AG10803 (cell line): ENCODE results near the gene ANKRD60.

Experiments used
- DNase-seq: peaks from one replicate; pipeline ENCODE4 v3.0.0; 2010; ENCODE audit warnings: low read depth
- H3K4me3 ChIP-seq: 2 replicates; pipeline ENCODE4 v1.5.1; 2011; ENCODE audit warnings: mild to moderate bottlenecking, low read length, control low read depth
- TF ChIP-seq, protein P1 (sequence below): conservative IDR thresholded peaks from 2 replicates; pipeline ENCODE4 v1.5.1; 2011; ENCODE audit warnings: mild to moderate bottlenecking, low read length, control low read depth, inconsistent platforms

ANKRD60 gene

DNA sequence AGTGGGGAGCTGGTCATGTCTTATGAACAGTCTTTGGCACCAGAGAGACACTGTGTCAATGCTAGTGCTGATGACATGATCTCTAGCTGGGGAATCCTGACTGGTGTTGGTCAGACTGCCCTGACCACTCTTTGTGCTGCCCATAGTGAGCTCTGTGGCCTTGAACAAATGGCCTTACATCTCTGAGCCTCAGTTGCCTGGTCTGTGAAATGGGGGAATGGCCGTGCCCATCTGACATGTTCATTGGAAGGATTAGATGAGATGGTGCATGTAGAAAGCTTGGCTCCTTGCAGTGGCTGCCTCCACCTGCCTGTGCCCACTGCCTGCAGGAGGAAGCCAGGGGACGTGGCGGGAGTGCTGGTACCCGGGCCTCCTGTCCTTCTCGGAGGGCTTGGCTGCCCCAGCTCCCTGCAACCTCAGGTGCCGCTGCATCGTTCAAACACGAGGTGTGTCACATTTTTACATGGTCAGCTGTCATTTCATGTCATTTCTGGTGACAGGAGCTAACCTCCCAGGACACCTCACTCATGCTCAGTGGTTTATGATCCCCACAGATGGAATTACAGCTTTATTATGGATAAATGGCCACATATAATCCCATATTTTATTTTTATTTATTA lies 45.8 kb downstream of the ANKRD60 start:
- no peak overlapping the region for H3K4me3 ChIP-seq
- DNase-seq, result no peak
- TF ChIP-seq, protein P1, sequence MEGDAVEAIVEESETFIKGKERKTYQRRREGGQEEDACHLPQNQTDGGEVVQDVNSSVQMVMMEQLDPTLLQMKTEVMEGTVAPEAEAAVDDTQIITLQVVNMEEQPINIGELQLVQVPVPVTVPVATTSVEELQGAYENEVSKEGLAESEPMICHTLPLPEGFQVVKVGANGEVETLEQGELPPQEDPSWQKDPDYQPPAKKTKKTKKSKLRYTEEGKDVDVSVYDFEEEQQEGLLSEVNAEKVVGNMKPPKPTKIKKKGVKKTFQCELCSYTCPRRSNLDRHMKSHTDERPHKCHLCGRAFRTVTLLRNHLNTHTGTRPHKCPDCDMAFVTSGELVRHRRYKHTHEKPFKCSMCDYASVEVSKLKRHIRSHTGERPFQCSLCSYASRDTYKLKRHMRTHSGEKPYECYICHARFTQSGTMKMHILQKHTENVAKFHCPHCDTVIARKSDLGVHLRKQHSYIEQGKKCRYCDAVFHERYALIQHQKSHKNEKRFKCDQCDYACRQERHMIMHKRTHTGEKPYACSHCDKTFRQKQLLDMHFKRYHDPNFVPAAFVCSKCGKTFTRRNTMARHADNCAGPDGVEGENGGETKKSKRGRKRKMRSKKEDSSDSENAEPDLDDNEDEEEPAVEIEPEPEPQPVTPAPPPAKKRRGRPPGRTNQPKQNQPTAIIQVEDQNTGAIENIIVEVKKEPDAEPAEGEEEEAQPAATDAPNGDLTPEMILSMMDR, result no peak

DNA sequence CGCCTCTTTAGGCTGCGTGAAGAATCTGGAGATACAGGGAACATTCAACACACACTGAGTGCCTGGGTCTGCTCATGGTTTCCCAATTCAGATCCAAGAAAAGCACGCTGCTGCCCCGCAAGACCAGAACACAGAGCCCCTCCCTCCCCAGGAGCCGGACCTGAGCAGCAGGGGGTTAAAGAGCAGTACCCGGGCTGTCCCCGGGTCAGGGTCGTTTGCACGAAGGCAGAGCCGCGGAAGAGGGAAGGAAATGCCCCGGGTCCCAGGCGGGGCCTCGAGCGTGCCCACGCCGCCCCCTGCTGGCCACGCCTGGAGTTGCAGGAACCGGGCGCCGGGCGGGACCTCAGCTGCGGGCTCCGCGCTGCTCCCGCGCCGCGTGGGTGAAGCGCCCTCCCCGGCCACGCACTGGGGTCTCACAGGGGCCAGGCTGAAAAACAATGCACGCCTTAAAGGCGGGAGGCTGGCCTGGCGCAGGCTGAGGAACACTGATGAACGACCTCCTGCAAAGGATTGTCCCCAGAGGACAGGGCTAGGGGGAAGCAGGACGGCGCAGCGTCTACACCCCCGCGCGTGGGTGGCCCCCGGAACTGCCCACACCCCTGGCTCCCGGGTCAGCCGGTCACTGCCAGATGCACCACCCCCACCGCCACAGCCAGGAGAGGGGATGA lies 48.9 kb downstream of the ANKRD60 start:
- TF ChIP-seq, protein P1, result peak; percentile 63
- peak overlapping the region; percentile 45 for H3K4me3 ChIP-seq
- peak; percentile 15 for DNase-seq

DNA sequence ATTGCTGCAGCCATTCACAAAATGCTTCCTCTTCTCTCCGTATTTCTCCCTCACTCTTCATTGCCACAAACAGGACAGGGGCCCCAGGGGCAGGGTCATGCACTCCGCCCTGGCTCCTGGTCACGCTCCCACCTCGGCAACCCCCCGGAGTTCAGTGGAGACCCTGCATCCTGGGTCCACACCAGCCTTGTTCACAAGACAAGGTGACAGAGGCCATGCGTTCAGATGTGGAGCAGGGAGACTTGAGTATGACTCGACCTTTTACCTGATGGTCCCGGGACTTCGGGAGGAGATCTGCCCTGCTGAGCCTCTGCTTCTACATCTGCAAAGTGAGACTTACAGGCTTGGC lies 49.4 kb downstream of the ANKRD60 start:
- no peak overlapping the region for H3K4me3 ChIP-seq
- TF ChIP-seq, protein P1, result no peak
- DNase-seq, result no peak

DNA sequence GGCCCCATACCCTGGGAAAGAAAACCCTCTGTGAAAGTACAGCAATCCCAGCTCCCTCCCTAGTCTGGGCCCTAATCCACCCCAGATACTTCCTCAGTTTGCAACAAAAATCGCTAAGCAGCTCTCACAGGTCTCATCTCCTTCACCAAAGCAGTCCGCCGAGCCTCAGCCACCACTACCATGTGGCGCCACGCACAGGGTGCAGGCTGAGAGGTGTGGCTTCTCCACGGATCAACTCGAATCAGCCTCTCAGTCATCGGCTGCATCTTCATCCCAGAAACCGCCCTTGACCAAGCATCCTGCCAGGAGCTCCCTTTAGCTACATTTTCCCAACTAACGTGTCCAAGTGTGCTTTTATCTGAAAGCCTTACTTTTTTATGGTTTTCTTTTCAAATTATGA lies 50.7 kb downstream of the ANKRD60 start:
- H3K4me3 ChIP-seq, result no peak overlapping the region
- TF ChIP-seq, protein P1, result no peak
- no peak for DNase-seq

DNA sequence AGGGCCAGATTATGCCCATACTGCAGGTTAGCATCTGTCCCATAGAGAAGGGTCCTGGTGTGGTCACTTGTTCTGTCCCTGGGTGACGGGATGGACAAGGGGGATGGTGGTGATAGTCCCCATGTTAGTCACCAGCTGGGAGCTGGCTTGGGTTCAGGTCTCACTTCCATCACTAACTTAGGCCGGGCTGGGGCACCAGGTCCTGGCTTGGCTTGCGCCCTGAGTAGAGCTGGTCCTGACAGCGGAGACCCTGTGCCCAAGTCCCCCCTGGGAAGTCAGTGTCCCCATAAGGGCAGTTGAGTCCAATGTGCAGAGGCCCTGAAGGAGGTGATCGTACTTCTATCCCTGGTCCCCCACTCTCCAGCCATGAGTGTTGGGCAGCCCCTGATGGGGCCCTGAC lies 52.6 kb downstream of the ANKRD60 start:
- TF ChIP-seq, protein P1, result no peak
- no peak for DNase-seq
- no peak overlapping the region for H3K4me3 ChIP-seq

DNA sequence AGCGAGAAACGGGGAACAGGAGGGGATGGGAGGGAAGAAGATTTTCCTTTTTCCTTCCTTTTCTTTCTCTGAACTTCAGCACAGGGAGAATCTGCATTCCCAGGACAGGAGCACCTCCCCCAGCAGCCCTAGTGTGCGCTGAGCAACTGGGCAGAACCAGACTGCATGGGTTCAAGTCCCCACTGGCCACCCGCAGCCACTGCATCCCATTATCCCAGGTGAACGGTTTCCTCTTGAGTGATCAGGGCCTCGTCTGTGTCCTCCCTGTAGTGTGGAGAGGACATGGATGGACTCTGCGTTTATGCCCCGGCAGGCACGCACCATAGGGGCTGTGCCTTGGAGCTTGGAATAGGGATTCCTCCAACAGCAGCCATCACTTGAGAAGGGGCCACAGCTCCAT lies 53.0 kb downstream of the ANKRD60 start:
- DNase-seq, result no peak
- H3K4me3 ChIP-seq, result no peak overlapping the region; the same call in 1 of the 2 replicates
- TF ChIP-seq, protein P1, result no peak

DNA sequence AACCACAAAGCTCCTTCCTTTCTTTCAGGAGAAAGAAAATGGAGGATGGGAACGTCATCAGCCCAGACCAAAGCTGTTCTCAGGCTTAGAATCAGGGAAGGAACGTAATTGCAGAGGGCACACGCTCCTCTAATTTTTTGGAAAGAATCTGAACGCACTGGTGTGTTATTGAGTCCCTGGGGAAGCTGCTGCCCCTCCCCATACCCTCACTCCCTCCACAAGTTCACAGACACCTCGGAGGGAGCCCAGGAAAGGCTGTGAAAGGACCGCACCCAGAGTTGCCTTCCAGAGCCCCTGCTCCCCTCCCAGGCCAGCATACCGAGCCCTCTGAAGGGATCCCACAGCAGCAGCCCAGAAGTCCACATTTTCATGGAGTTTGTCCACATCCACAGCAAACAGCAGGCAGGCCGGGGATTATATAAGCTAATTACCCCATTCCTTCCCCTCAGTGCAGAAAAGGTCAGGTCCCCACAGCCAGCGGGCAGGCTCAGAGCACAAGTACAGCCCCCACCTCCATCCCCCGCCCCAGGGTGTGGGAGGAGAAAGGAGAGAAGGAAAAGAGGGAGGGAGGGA lies 53.7 kb downstream of the ANKRD60 start:
- TF ChIP-seq, protein P1, result no peak
- DNase-seq, result peak; percentile 35
- peak overlapping the region; percentile 49 for H3K4me3 ChIP-seq
